Tibial nerve (tissue), 4 donors: ENCODE measurements around the gene THEM4.

Experiments used
- EP300 ChIP-seq, 2 donors: sonication (generic); formaldehyde crosslinking; IDR thresholded peaks; one replicate each; pipeline ENCODE4 v1.6.1; 2017; ENCODE audit warnings: antibody characterized with exemption in 2 of 2, mild to moderate bottlenecking in 1 of 2
- POLR2A ChIP-seq, 2 donors: fragments of 450-650 bp; IDR thresholded peaks; one replicate each; pipeline ENCODE4 v1.6.1; 2017; ENCODE audit warnings: antibody characterized with exemption in 2 of 2, mild to moderate bottlenecking in 2 of 2, moderate library complexity in 2 of 2
- TF ChIP-seq, protein P1 (sequence below), 5 experiments: fragments of 200-600 bp in 3 of 5; fragments of 450-650 bp in 2 of 5; sonication (generic) in 3 of 5; IDR thresholded peaks; one replicate each; pipeline ENCODE4 v1.5.1; 2016 to 2019; ENCODE audit warnings: antibody characterized with exemption in 5 of 5, mild to moderate bottlenecking in 3 of 5, moderate library complexity in 2 of 5

DNA sequence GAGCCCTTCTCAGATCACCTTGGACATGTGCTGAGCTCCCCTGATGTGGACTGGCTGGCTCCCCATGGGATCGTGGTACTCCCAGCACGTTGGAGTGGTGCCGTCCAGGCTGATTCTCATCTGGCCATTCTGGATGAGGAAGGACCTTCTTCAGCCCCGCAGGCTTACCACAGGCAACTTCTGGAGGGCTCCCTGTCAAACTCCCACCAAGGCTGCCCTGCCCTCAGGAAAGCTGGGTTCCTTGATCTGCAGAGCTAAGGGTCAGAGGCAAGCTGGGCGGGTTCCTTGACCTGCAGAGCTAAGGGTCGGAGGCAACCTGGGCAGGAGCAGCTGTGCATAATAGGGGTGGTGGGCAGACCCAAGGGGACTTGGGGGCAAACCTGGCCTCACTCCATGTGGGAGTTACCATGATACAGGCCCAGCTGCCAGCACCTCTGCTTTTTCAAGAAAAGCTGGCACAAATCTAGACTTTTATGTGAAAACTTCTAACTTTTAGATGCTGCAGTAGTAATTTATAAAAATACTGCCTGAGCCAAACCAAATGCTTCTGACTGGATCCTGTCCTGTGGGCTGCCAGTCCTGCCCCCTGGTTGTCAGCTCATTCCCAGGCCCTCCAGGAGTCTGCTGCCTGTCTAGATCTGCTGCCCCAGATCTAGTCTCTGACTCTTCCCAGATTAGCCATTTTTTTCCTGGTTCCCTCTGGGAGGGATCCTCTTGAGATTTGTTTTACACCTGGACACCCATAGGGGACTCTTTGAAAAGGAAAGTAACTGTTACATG is 50.2 kb downstream of the THEM4 start:
- TF ChIP-seq EP300 (IDR thresholded peaks at IDR 0.05) (no peak), POLR2A (IDR thresholded peaks at IDR 0.05) (no peak)
- TF ChIP-seq, protein P1, sequence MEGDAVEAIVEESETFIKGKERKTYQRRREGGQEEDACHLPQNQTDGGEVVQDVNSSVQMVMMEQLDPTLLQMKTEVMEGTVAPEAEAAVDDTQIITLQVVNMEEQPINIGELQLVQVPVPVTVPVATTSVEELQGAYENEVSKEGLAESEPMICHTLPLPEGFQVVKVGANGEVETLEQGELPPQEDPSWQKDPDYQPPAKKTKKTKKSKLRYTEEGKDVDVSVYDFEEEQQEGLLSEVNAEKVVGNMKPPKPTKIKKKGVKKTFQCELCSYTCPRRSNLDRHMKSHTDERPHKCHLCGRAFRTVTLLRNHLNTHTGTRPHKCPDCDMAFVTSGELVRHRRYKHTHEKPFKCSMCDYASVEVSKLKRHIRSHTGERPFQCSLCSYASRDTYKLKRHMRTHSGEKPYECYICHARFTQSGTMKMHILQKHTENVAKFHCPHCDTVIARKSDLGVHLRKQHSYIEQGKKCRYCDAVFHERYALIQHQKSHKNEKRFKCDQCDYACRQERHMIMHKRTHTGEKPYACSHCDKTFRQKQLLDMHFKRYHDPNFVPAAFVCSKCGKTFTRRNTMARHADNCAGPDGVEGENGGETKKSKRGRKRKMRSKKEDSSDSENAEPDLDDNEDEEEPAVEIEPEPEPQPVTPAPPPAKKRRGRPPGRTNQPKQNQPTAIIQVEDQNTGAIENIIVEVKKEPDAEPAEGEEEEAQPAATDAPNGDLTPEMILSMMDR (IDR thresholded peaks at IDR 0.05) = no peak
